SK-N-SH treated with all-trans-retinoic acid at 6 μM for 48 hours (cell line): ENCODE data around the gene IGFBP7.

Experiments used
- ATAC-seq: fragments of 200-7000 bp; cut with Tn5 transposase; 3 replicates; pipeline ENCODE4 v1.9.1; 2020; ENCODE audit warnings: mild to moderate bottlenecking, moderate library complexity
- ARNTL ChIP-seq: fragments of 450-650 bp; formaldehyde crosslinking; IDR thresholded peaks from 2 replicates; pipeline ENCODE4 v1.5.0; 2020; ENCODE audit warnings: low read depth, mild to moderate bottlenecking, moderate library complexity, borderline replicate concordance
- BACH2 ChIP-seq: fragments of 250-450 bp; sonication (Bioruptor Pico); IDR thresholded peaks from 2 replicates; pipeline ENCODE4 v1.9.0; 2021; ENCODE audit warnings: mild to moderate bottlenecking, borderline replicate concordance
- CSDC2 ChIP-seq: fragments of 250-450 bp; sonication (Bioruptor Pico); IDR thresholded peaks from 2 replicates; pipeline ENCODE4 v1.5.0; 2020; ENCODE audit warnings: mild to moderate bottlenecking, moderate library complexity
- ESRRG ChIP-seq: fragments of 250-450 bp; sonication (Bioruptor Pico); IDR thresholded peaks from 2 replicates; pipeline ENCODE4 v1.6.1; 2021; ENCODE audit warnings: mild to moderate bottlenecking
- ISL1 ChIP-seq: fragments of 250-450 bp; sonication (Bioruptor Pico); IDR thresholded peaks from 2 replicates; pipeline ENCODE4 v2.1.2; 2022; ENCODE audit warnings: mild to moderate bottlenecking, moderate library complexity
- OSR1 ChIP-seq: fragments of 250-450 bp; sonication (Bioruptor Pico); IDR thresholded peaks from 2 replicates; pipeline ENCODE4 v1.8.0; 2022; ENCODE audit warnings: moderate library complexity, mild to moderate bottlenecking, inconsistent platforms
- PPARA ChIP-seq: fragments of 250-450 bp; sonication (Bioruptor Pico); IDR thresholded peaks from 2 replicates; pipeline ENCODE4 v1.5.0; 2020; ENCODE audit warnings: mild to moderate bottlenecking, borderline replicate concordance
- RARB ChIP-seq: fragments of 250-450 bp; sonication (Bioruptor Pico); IDR thresholded peaks from 2 replicates; pipeline ENCODE4 v1.8.0; 2021; ENCODE audit warnings: mild to moderate bottlenecking, moderate library complexity
- SNAI2 ChIP-seq: fragments of 250-450 bp; sonication (Bioruptor Pico); IDR thresholded peaks from 2 replicates; pipeline ENCODE4 v1.5.0; 2020; ENCODE audit warnings: mild to moderate bottlenecking, moderate library complexity
- TCF4 ChIP-seq: fragments of 250-450 bp; sonication (Bioruptor Pico); IDR thresholded peaks from 2 replicates; pipeline ENCODE4 v1.8.0; 2021; ENCODE audit warnings: mild to moderate bottlenecking, moderate library complexity, borderline replicate concordance
- TOX ChIP-seq: fragments of 250-450 bp; sonication (Bioruptor Pico); IDR thresholded peaks from 2 replicates; pipeline ENCODE4 v1.8.0; 2021; ENCODE audit warnings: mild to moderate bottlenecking, moderate library complexity, borderline replicate concordance
- ZC3H10 ChIP-seq: fragments of 250-450 bp; sonication (Bioruptor Pico); IDR thresholded peaks from 2 replicates; pipeline ENCODE4 v1.5.1; 2021; ENCODE audit warnings: mild to moderate bottlenecking, moderate library complexity
- ZFP3 ChIP-seq: fragments of 250-450 bp; sonication (Bioruptor Pico); IDR thresholded peaks from 2 replicates; pipeline ENCODE4 v1.5.0; 2020; ENCODE audit warnings: mild to moderate bottlenecking, moderate library complexity
- ZNF70 ChIP-seq: fragments of 450-650 bp; formaldehyde crosslinking; IDR thresholded peaks from 2 replicates; pipeline ENCODE4 v1.5.0; 2020; ENCODE audit warnings: mild to moderate bottlenecking, moderate library complexity
- ZNF8 ChIP-seq: fragments of 450-650 bp; formaldehyde crosslinking; IDR thresholded peaks from 2 replicates; pipeline ENCODE4 v1.5.0; 2020; ENCODE audit warnings: mild to moderate bottlenecking, moderate library complexity
- TF ChIP-seq, protein P1 (sequence below): fragments of 250-450 bp; sonication (Bioruptor Pico); IDR thresholded peaks from 2 replicates; pipeline ENCODE4 v1.8.0; 2020; ENCODE audit warnings: mild to moderate bottlenecking, moderate library complexity, borderline replicate concordance
- TF ChIP-seq, protein P2 (sequence below): fragments of 250-450 bp; sonication (Bioruptor Pico); IDR thresholded peaks from 2 replicates; pipeline ENCODE4 v1.5.1; 2020; ENCODE audit warnings: low read depth, mild to moderate bottlenecking, moderate library complexity
- TF ChIP-seq, protein P3 (sequence below): fragments of 250-450 bp; sonication (Bioruptor Pico); IDR thresholded peaks from 2 replicates; pipeline ENCODE4 v1.5.1; 2021; ENCODE audit warnings: mild to moderate bottlenecking, moderate library complexity
- TF ChIP-seq, protein P4 (sequence below): fragments of 250-450 bp; sonication (Bioruptor Pico); IDR thresholded peaks from 2 replicates; pipeline ENCODE4 v1.5.0; 2020; ENCODE audit warnings: mild to moderate bottlenecking, moderate library complexity

IGFBP7 gene

DNA sequence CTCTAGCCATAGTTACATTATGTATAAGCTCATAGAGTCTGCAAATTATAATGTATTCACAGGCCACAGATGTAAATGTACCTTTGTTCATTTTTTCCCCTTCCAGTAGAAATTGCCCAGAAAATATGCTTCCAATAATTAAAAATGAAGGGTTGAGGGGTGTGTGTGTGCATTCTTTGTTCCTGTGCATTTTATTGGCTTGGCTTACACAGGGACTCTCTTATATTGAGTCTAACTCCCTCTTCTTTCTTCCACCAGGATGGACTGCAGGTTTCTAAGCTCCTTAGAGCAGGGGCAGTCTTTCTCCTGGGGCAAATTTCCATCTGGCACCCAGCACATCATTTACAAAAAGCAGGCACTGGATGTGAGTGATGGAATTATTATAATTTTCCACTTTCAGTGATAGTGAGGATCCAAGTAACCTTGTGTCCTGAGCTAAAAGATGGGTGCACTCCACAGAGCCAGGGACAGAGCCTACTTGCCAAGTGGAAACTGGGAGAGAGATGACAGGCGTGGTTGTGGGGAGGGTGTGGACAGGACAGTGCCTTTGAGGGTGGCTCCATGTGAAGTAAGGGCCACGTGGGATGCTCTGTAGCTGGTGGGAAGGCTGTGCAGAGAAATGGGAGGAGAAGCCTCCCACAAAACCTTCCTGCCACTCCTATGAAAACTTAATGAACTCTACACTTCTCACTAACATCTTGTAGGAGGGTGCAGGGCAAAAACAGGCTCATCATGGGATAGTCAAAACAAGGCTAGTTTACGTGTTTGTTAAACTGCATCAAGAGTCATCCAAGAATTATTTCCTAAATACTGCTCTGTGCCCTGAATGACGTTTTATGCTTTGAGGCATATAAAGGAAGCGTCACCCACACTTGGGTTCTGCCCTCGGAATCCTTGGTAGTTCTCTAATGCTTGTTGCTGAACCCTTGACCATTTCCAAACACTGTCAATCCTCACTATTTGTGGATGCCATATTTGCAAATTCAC is 16.0 kb downstream of the IGFBP7 start (continued):
- TF ChIP-seq ISL1 (CRISPR knock-in tag): no peak
- no peak for TF ChIP-seq ZC3H10
- no peak for TF ChIP-seq CSDC2 (CRISPR knock-in tag)
- no peak for TF ChIP-seq ZNF8 (CRISPR knock-in tag)

DNA sequence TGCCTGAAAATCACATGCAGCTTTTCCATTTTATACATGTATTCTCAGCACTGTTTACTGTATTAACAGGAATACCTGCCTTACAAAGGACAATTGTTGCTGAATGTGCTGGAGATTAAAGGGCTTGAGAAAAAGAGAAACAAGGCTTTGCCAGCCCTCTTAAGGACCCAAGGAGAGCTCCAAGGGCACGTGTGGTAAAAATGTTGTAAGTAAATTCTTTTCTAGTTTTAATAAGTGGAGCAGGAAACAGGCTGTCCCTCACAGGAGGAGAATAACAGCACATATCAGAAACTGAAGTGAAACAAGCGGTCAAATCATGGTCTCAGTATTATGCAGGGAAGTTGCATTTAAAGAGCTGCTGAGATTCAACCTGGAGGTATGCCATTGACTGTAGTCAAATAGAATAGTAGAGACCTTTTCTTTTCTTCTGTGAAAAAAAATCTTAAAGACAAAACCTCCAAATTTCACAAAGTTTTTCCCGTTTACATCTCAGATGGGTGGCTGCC is 18.5 kb downstream of the IGFBP7 start:
- ATAC-seq: no peak
- TF ChIP-seq CSDC2 (CRISPR knock-in tag) (no peak), TCF4 (CRISPR knock-in tag) (no peak), ISL1 (CRISPR knock-in tag) (no peak), SNAI2 (CRISPR knock-in tag) (no peak), PPARA (CRISPR knock-in tag) (no peak), OSR1 (CRISPR knock-in tag) (no peak), BACH2 (CRISPR knock-in tag) (no peak), RARB (CRISPR knock-in tag) (no peak), ZFP3 (no peak), ARNTL (CRISPR knock-in tag) (no peak), TOX (CRISPR knock-in tag) (no peak), ESRRG (CRISPR knock-in tag) (no peak), ZC3H10 (no peak)
- TF ChIP-seq, protein P1, sequence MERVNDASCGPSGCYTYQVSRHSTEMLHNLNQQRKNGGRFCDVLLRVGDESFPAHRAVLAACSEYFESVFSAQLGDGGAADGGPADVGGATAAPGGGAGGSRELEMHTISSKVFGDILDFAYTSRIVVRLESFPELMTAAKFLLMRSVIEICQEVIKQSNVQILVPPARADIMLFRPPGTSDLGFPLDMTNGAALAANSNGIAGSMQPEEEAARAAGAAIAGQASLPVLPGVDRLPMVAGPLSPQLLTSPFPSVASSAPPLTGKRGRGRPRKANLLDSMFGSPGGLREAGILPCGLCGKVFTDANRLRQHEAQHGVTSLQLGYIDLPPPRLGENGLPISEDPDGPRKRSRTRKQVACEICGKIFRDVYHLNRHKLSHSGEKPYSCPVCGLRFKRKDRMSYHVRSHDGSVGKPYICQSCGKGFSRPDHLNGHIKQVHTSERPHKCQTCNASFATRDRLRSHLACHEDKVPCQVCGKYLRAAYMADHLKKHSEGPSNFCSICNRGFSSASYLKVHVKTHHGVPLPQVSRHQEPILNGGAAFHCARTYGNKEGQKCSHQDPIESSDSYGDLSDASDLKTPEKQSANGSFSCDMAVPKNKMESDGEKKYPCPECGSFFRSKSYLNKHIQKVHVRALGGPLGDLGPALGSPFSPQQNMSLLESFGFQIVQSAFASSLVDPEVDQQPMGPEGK (CRISPR knock-in tag): no peak
- TF ChIP-seq, protein P2, sequence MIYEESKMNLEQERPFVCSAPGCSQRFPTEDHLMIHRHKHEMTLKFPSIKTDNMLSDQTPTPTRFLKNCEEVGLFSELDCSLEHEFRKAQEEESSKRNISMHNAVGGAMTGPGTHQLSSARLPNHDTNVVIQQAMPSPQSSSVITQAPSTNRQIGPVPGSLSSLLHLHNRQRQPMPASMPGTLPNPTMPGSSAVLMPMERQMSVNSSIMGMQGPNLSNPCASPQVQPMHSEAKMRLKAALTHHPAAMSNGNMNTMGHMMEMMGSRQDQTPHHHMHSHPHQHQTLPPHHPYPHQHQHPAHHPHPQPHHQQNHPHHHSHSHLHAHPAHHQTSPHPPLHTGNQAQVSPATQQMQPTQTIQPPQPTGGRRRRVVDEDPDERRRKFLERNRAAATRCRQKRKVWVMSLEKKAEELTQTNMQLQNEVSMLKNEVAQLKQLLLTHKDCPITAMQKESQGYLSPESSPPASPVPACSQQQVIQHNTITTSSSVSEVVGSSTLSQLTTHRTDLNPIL: no peak
- TF ChIP-seq, protein P3, sequence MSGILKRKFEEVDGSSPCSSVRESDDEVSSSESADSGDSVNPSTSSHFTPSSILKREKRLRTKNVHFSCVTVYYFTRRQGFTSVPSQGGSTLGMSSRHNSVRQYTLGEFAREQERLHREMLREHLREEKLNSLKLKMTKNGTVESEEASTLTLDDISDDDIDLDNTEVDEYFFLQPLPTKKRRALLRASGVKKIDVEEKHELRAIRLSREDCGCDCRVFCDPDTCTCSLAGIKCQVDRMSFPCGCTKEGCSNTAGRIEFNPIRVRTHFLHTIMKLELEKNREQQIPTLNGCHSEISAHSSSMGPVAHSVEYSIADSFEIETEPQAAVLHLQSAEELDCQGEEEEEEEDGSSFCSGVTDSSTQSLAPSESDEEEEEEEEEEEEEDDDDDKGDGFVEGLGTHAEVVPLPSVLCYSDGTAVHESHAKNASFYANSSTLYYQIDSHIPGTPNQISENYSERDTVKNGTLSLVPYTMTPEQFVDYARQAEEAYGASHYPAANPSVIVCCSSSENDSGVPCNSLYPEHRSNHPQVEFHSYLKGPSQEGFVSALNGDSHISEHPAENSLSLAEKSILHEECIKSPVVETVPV: no peak

DNA sequence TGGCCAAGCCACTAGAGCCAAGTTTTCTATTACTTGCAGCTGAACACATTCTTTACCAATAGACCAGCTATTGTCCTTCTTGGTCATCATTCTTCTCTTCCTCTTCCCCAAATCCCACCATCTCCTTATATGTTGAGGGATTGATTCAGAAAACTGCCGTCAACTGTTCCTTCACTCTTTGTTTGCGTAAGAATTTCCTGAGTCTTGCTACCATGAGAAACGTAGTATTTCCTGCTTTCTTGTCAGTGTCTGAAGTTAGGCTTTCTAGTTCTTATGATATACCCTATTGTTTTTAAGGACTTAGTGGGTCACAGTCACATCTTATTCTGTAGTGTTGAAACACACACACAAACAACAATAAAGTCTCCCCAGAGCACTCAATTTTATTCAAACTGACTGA is 20.1 kb downstream of the IGFBP7 start:
- ATAC-seq: no peak

DNA sequence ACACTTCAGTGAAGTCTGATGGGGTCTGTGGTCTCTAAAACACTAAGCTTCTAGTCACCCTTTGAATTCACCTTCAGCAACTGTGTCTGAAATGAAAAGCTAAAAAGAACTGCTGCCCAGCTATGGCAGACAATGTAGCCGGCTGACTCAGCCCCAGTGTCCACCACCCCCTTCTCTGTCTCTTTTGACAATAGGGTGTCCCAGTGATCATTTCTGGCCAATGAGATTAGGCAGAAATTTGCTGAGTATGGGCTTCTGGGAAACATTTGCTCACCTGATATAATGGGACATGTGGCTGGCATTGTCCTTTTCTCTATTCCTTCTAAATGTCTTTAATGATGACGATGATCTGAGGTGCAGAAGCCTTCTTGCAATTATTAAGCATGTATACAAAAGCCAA is 20.6 kb downstream of the IGFBP7 start:
- TF ChIP-seq, protein P2: no peak
- TF ChIP-seq ZNF70 (CRISPR knock-in tag) (no peak), BACH2 (CRISPR knock-in tag) (no peak), ZC3H10 (no peak), TOX (CRISPR knock-in tag) (no peak)
- TF ChIP-seq, protein P3: no peak
- TF ChIP-seq, protein P4, sequence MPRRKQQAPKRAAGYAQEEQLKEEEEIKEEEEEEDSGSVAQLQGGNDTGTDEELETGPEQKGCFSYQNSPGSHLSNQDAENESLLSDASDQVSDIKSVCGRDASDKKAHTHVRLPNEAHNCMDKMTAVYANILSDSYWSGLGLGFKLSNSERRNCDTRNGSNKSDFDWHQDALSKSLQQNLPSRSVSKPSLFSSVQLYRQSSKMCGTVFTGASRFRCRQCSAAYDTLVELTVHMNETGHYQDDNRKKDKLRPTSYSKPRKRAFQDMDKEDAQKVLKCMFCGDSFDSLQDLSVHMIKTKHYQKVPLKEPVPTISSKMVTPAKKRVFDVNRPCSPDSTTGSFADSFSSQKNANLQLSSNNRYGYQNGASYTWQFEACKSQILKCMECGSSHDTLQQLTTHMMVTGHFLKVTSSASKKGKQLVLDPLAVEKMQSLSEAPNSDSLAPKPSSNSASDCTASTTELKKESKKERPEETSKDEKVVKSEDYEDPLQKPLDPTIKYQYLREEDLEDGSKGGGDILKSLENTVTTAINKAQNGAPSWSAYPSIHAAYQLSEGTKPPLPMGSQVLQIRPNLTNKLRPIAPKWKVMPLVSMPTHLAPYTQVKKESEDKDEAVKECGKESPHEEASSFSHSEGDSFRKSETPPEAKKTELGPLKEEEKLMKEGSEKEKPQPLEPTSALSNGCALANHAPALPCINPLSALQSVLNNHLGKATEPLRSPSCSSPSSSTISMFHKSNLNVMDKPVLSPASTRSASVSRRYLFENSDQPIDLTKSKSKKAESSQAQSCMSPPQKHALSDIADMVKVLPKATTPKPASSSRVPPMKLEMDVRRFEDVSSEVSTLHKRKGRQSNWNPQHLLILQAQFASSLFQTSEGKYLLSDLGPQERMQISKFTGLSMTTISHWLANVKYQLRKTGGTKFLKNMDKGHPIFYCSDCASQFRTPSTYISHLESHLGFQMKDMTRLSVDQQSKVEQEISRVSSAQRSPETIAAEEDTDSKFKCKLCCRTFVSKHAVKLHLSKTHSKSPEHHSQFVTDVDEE (CRISPR knock-in tag): no peak
- ATAC-seq: no peak

More for the DNA sequence above, 20.1 kb downstream of the IGFBP7 start:
- TF ChIP-seq, protein P2: no peak
- TF ChIP-seq ZNF70 (CRISPR knock-in tag): no peak
